OCI-LY3 (cell line): ENCODE results near the gene DAGLA.

Source experiments
- H2AFZ ChIP-seq: fragments of 200-600, 300-600 bp; shearing (Covaris generic); 2 replicates; pipeline ENCODE4 v1.6.0; 2014; ENCODE audit warnings: antibody characterized with exemption, low read depth, low read length
- H3K27ac ChIP-seq: fragments of 200-600, 300-600 bp; sonication (generic); 2 replicates; pipeline ENCODE4 v1.5.1; 2014; ENCODE audit warnings: mild to moderate bottlenecking, low read length, moderate library complexity, mixed read lengths
- H3K27me3 ChIP-seq: fragments of 200-600, 300-600 bp; sonication (generic); 2 replicates; pipeline ENCODE4 v1.6.1; 2014; ENCODE audit warnings: low read depth, low read length, mixed read lengths
- H3K36me3 ChIP-seq: fragments of 200-600, 300-600 bp; sonication (generic); replicated peaks from 2 replicates; pipeline ENCODE3; 2014; ENCODE audit warnings: low read depth, low read length, mixed read lengths
- H3K4me1 ChIP-seq: fragments of 300-600, 200-600 bp; sonication (generic); 2 replicates; pipeline ENCODE4 v1.6.1; 2014; ENCODE audit warnings: low read length, mixed read lengths
- H3K4me2 ChIP-seq: fragments of 200-600, 300-600 bp; sonication (generic); 2 replicates; pipeline ENCODE4 v1.6.1; 2014; ENCODE audit warnings: low read length, mixed read lengths
- H3K4me3 ChIP-seq: fragments of 300-600, 200-600 bp; sonication (generic); 2 replicates; pipeline ENCODE4 v1.5.1; 2014; ENCODE audit warnings: antibody characterized with exemption, mild to moderate bottlenecking, low read length, moderate library complexity
- H3K79me2 ChIP-seq: fragments of 300-600, 200-600 bp; shearing (Covaris generic); 2 replicates; pipeline ENCODE4 v1.6.1; 2014; ENCODE audit warnings: mild to moderate bottlenecking, low read length, mixed read lengths
- H3K9ac ChIP-seq: fragments of 300-600, 200-600 bp; shearing (Covaris generic); 2 replicates; pipeline ENCODE4 v1.6.0; 2014; ENCODE audit warnings: mild to moderate bottlenecking, low read length, moderate library complexity
- H3K9me3 ChIP-seq: fragments of 200-600, 300-600 bp; shearing (Covaris generic); 2 replicates; pipeline ENCODE4 v1.6.1; 2014; ENCODE audit warnings: low read length, mixed read lengths; ENCODE audit not compliant: insufficient read depth
- H4K20me1 ChIP-seq: fragments of 200-600, 300-600 bp; sonication (generic); 2 replicates; pipeline ENCODE4 v1.6.1; 2016; ENCODE audit warnings: low read length, mixed read lengths; ENCODE audit not compliant: insufficient read depth
- EZH2phosphoT487 ChIP-seq: fragments of 200-600 bp; shearing (Covaris generic); IDR thresholded peaks from 2 replicates; pipeline ENCODE4 v1.6.1; 2018; ENCODE audit warnings: antibody characterized with exemption, mixed run types, low read depth
- TF ChIP-seq, protein P1 (sequence below): fragments of 200-600, 300-600 bp; sonication (generic); IDR thresholded peaks from 2 replicates; pipeline ENCODE4 v1.5.1; 2014; ENCODE audit warnings: antibody characterized with exemption, low read length, low read depth

The DAGLA gene

DNA sequence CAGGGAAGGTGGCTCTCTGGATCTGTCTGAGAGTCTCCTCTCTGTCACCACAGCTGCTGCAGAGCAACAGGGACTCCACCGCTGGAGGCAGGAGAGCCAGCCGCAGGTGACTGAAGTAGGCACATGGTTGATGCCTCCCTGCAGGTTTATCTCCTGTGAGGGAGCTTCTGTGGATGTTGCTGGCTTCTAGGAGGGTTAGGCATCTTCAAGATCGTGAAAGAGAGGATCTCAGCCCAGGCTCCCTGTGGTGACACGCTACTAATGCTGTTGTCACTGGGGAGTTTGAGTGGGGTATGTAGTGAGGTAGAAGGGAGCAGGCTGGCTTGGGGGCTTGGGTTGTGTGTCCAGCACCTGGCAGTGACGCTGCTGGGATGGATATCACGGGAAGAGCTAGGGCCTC, 34.1 kb downstream of the DAGLA start:
- no peak overlapping the region for H3K4me2 ChIP-seq
- H3K4me3 ChIP-seq = no peak overlapping the region
- no peak for TF ChIP-seq EZH2phosphoT487
- TF ChIP-seq, protein P1, sequence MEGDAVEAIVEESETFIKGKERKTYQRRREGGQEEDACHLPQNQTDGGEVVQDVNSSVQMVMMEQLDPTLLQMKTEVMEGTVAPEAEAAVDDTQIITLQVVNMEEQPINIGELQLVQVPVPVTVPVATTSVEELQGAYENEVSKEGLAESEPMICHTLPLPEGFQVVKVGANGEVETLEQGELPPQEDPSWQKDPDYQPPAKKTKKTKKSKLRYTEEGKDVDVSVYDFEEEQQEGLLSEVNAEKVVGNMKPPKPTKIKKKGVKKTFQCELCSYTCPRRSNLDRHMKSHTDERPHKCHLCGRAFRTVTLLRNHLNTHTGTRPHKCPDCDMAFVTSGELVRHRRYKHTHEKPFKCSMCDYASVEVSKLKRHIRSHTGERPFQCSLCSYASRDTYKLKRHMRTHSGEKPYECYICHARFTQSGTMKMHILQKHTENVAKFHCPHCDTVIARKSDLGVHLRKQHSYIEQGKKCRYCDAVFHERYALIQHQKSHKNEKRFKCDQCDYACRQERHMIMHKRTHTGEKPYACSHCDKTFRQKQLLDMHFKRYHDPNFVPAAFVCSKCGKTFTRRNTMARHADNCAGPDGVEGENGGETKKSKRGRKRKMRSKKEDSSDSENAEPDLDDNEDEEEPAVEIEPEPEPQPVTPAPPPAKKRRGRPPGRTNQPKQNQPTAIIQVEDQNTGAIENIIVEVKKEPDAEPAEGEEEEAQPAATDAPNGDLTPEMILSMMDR = no peak
- H4K20me1 ChIP-seq = no peaks in the 10 kb centered on the region
- no peak overlapping the region for H2AFZ ChIP-seq
- H3K4me1 ChIP-seq = no peaks in the 10 kb centered on the region
- H3K9me3 ChIP-seq = no peaks in the 10 kb centered on the region
- peaks cover 17% of the 10 kb centered on the region; the same call in 1 of the 2 replicates for H3K27me3 ChIP-seq
- no peak overlapping the region for H3K27ac ChIP-seq
- H3K79me2 ChIP-seq = no peaks in the 10 kb centered on the region
- no peak overlapping the region for H3K9ac ChIP-seq
- no peaks in the 10 kb centered on the region for H3K36me3 ChIP-seq

DNA sequence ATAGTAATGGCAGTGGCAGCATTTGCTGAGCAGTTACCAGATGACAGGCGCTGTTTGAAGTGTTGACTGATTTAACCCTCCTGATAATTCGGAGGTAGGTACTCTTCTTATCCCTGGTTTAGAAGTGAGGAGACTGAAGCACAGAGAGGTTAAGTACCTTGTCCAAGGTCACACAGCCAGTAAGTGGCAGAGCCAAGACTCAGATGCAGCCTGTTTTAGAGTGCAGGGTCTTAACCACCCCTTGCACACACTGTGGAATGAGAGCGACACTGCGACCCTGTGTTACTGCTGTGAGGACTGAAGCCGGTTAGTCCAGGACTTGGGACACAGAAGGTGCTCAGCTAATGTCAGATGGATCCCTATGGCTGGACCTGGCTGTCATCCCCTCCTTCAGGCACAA, 34.7 kb downstream of the DAGLA start:
- peaks cover 17% of the 10 kb centered on the region; the same call in 1 of the 2 replicates for H3K27me3 ChIP-seq
- H2AFZ ChIP-seq = no peak overlapping the region
- no peaks in the 10 kb centered on the region for H3K9me3 ChIP-seq

DNA sequence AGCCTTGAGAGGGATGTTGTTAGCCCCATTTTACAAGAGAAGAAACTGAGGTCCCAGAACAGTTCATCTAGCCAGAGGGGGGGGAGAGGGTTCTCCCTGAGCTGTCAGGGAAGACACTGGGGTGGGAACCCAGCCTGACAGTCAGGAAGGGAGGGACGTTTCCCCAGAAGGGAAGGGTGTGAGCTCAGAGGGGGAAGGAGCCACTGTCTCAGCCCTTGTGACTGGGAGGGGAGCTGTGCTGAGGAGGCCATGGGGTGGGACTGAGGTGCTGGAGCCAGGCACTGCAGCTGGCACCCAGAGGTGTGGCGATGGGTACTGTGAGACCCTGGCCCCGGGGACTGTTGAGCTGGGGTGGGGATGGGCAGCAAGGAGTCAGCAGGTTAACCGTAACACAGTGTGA, 35.7 kb downstream of the DAGLA start:
- H4K20me1 ChIP-seq = no peaks in the 10 kb centered on the region
- no peak overlapping the region for H3K4me3 ChIP-seq
- H2AFZ ChIP-seq = no peak overlapping the region
- H3K9me3 ChIP-seq = no peaks in the 10 kb centered on the region
- H3K4me1 ChIP-seq = no peaks in the 10 kb centered on the region
- H3K27ac ChIP-seq = no peak overlapping the region
- H3K27me3 ChIP-seq = peaks cover 17% of the 10 kb centered on the region; the same call in 1 of the 2 replicates
- H3K79me2 ChIP-seq = no peaks in the 10 kb centered on the region
- no peak overlapping the region for H3K4me2 ChIP-seq
- no peaks in the 10 kb centered on the region for H3K36me3 ChIP-seq
- no peak for TF ChIP-seq EZH2phosphoT487
- TF ChIP-seq, protein P1 = no peak
- H3K9ac ChIP-seq = no peak overlapping the region

More for the DNA sequence above, 34.7 kb downstream of the DAGLA start:
- H3K4me1 ChIP-seq = no peaks in the 10 kb centered on the region
- no peaks in the 10 kb centered on the region for H4K20me1 ChIP-seq
- H3K9ac ChIP-seq = no peak overlapping the region
- H3K4me2 ChIP-seq = no peak overlapping the region
- H3K4me3 ChIP-seq = no peak overlapping the region
- no peaks in the 10 kb centered on the region for H3K36me3 ChIP-seq
- no peaks in the 10 kb centered on the region for H3K79me2 ChIP-seq
- TF ChIP-seq EZH2phosphoT487 = no peak
- TF ChIP-seq, protein P1 = no peak
- H3K27ac ChIP-seq = no peak overlapping the region

DNA sequence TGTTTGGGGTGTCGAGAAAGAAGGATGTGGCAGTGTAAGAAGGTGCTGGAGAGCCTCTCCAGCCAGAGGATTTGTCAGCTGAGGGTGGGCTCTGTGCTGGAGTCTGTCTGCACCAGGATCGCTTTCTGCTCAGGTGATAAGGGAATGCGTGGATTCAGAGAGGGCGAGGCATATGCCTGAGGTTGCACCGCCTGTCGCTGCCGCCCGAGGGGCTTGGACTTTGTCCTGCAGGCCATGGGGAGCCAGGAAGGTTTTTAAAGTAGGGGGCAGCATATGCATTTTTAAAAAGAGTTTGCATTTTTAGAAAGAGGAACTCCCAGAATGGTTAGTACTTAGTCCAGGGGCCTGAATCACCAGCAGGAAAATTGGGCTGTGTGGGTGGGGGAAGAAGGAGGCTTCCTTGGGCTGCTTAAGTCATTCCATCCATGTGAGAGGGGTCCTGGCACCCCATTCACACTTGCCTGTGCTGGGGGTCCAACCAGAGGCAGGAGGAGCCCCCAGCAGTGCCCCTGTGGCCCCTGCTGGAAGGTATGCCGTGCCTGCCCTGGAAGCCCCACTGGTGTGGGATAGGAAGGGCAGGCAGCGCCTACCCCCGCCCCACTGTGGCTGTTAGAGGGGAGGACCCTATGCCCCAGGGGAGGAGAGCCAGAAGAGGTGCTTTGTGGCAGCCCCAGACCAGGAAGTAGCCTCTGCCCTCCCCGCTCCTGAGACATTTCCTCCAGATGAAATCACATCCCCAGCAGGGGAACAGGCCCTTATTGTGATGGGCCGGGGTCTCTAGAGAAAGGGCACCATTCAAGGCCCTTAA, 36.5 kb downstream of the DAGLA start:
- Histone ChIP-seq H3K27me3 (peaks cover 17% of the 10 kb centered on the region; the same call in 1 of the 2 replicates), H3K79me2 (no peaks in the 10 kb centered on the region), H3K9ac (no peak overlapping the region), H3K4me2 (no peak overlapping the region), H3K36me3 (no peaks in the 10 kb centered on the region), H3K9me3 (no peaks in the 10 kb centered on the region), H4K20me1 (no peaks in the 10 kb centered on the region), H3K4me1 (no peaks in the 10 kb centered on the region), H3K4me3 (no peak overlapping the region), H3K27ac (no peak overlapping the region), H2AFZ (no peak overlapping the region)
- TF ChIP-seq, protein P1 = no peak
- no peak for TF ChIP-seq EZH2phosphoT487
